GM19099 (cell line): ENCODE data around the gene CYRIA.

ENCODE experiments used
- POLR2A ChIP-seq: IDR thresholded peaks from 3 replicates; pipeline ENCODE4 v1.6.1; 2011; ENCODE audit warnings: low read depth; ENCODE audit not compliant: insufficient read length; ENCODE audit errors: extremely low read depth

Gene CYRIA

DNA sequence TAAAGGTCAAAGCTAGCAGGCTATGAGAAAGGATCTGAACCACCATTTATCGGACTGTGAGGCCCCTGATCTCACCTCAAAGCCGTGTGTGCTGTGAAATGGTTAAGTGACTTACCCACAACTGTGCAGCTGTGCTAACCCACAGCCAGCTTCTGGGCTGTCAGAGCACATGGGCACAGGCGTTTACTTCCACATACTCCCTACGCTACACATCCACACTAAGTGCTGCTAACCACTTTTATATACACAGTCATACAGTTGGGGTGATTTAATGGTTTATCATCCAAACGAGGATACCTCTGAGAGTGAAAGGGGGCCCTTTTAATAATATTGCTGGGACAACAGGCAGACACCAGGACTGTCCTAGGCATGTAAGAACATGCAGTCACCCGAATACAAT lies 37.3 kb downstream of the CYRIA start:
- no peak for TF ChIP-seq POLR2A

DNA sequence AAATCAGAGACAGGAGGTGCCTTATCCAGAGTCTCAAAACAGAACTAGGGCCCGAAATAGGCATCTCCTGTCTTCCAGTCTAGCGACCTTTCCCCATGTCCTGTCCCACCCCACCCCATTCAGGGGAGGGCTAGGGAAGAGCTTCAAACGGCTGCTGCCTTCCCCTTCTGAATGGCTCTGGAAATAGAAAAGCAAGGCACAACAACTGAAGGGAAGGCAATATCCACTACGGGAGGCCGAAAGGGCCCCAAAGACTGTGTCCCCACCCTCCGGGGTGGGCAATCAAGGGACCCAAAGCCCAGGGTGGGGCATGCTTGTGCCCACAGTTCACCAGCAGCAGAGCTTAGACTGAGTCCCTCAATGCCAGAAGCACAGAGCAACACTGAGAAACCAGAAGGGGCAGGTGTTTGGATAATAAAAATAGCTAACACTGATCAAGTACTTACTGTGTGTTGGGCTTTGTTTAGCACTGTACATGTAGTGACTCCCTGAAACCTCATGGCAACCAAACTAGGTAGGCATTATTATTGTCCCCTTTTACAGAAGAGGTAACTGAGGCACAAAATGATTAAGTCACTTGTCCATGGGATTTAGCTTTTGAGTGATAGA lies 38.5 kb downstream of the CYRIA start:
- TF ChIP-seq POLR2A, result no peak

DNA sequence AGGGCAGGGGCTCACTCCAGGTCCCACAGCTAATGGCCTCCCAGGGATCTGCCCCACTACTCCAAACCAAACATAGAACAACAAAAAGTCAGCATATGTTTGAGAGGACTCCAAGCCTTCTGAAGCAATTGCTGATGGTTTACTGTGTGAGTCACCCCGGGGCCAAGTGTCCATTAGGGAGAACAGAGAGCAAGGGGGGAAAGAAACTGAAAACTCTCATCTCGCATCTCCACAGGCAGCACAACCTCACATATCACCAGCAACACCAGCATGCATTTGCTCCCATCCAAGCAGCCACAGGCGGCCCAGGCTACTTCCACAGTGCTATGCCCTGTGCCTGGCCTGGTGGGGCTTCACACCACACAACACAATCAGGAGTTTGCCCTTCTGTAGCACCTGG lies 39.1 kb downstream of the CYRIA start:
- no peak for TF ChIP-seq POLR2A

DNA sequence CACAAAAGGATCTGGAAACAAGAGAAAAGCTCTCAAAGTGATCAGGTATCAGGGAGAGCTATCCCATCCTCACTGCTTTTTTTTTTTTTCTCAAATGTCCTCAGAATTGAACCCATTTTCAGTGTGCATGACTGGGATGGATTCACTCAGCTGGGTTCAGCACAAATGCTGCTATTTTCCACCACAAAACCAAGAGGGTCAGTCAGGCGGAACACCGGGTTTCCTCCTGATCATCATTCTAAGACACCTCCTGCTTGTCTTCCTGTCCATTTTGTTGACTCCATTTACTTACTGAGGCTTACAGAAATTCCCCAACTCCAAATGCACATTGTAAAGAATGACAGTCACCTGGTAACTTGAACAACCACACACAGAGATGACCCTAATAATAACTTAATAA lies 39.9 kb downstream of the CYRIA start:
- no peak for TF ChIP-seq POLR2A

DNA sequence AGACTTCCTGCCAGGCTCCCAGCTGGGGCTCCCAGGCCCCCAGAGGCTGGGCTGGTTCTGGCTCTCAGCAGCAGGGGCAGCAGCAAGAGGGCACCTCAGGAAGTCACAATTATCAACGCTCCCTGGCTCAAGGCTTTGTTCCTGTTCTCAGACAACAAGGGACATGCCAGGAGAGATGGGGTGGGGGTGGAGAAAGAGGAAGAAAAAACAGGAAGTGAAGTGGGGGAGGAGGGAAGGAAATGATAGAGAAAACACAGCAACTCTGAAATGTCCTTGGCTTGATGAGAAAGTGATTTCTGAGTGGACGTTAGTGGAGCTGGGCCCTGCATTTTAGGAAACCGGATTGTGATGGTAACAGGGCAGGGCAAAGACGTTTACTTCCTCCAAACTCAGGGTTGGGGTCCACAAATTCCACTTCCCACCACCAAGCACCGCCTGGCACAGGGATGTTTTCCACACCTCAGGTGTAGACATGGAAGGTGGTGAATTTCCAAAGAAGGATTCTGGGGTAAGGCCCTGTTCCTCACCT lies 40.4 kb downstream of the CYRIA start:
- TF ChIP-seq POLR2A, result no peak

DNA sequence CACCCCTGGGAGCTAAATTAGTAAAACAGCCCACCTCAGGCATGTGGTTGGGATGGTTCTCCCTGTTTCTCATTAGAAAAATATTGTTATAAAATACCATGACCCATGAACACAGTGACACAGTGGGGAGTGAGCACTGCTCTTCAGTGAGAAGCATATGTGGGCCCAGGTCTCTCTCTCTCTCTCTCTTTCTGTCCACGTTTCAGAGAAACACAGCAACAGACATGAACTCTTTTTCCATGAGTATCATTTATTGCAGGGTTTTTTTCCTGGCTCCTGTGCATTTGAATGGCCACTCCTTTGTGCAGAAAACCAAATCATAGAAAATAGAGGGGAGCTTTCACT lies 41.2 kb downstream of the CYRIA start:
- TF ChIP-seq POLR2A, result no peak

DNA sequence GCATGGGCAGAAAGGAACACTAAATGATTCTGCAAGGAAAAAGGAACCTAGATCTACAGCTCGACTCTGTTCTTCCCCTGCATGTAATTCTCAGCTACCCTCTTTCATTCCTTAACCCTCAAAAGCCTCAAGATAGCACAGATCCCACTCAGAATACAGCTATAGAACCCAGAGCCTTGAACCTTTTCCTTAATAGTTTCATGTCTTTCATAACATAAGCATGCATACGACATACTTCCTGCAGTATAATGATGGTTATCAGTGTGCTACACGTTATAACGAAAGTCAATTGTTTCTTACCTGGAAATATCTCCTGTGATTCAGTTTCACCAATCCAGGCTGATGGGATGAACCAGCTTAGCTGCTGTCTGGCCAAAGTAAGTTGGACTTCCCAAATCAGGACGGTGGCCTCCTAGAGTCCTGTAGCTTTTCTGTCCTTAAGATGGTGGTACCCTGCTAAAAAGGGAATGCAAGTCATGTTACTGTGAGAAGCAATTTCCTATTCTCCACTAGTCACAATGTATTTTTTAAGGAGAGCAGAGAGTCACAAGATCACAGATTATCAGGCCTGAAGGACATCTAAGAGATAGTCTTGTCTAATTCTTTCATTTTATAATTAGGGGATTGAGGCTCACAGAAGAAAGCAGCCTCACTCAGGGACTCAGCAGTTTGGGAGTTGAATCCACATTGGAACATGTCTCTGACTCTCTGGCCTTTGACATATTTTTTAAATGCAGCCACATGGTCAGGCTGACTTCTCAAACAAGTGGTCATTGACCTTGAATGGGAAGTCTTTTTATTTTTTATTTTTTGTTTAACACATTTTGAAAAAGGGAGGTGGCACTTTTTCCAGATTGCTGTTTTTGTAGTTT lies 41.8 kb downstream of the CYRIA start:
- no peak for TF ChIP-seq POLR2A

DNA sequence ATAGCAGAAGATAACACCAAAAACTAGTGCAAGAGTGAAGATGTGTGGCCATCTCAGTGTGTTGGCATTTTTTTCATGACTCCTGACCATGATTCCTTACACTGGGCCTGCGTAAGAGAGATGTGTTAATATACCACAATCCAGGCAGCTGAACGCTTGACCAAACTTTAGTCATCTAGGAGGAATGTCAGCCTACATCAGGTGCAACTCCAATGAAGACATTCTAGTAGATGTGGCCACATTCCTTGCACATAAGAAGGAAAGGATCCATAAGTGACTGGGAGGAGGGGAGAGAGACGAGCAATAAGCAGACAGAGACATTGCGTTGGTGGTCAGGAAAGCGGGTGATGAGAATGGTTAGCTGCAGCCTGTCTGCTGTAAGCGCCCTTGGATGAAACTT lies 42.6 kb downstream of the CYRIA start:
- no peak for TF ChIP-seq POLR2A

DNA sequence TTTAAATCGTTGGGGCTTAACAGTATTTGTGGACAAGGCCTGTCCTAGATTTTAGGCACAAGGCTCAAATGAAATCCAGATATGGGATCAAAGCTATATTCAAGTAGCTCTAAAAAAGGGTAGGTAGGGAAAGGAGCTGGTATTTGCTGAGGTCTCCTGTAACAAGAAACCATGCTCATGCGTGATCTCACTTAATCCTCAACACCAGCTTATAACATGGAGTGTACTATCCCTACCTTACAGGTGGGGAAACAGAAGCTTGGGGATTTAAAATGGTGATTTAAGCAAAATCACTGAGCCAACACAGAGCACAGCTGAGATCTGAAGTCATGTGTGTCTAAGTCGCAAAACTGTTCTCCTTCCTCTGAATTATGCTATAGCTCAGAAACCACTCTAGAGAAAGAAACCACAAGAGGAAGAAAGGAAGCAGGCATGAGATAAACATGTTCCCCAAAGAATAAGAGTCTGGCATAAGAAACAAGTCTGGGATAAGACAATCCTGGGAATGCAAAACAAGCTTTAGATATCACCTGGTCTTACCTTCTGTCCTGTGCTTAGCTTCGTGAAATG lies 43.1 kb downstream of the CYRIA start:
- no peak for TF ChIP-seq POLR2A

DNA sequence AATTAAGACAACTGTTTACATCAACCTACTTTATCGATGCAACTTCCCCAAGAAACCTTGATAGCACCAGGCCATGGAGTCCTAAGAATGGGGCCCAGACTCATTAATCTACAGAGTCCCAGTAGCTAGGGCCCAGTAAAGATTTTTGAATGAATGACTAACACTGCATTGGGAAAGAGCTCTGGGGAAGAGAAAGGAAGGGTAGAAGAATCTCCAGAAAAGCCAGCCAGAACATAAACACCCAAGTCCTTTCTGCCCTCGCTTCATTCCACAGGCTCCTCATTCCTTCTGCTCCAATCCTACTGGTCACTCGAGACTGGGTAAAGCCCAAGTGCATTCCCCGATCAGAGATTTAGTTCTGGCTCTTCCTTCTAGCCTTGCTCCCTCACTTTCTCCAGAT lies 44.3 kb downstream of the CYRIA start:
- TF ChIP-seq POLR2A, result no peak

DNA sequence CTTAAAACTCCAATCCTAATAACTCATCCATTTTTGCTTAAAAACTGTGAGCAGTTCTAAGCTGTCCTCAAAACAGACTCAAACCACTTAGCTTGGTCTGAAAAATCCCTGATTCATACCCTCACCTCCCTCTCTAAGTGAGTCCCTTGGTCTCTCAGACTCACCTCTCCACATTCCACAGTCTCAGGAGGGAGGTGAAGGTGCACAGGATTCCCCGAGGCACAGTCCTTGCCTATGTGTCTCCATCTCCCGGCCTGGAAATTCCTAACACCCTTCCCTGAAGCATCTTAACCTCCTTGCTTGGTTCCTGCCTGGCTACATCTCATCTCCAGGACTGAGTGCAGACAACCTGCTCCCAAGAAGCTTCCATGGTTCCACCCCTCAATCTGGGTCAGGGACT lies 45.0 kb downstream of the CYRIA start:
- no peak for TF ChIP-seq POLR2A

DNA sequence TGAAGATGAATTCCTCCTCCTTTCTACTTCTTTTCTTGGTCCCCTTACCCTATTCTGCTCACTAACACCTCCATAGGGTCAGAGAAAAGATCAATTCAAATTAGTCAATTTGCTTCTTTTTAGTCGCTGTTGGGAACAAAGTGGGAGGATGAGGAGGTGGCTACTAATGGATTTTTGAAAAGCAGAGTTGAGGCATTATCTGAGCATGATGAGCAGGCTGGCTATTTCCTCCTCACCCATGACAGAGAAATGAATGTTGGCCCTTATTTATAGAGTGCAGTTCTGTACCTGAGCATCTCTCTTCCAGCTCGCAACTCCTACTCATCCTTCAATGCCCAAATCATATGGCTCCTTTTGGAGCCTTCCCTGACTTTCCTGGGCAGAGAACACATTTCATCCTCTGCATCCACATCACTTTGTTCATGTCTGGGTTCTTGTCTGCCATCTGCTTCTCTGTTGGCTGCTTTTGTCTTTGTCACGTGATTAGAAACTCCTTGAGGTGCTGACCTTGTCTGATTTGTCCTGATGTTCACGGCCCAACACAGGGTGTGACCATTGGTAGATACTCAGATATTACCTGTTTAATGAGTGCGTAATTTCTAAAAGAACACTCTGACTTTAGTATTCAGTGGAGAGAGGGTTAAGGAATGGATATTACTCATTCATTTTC lies 45.9 kb downstream of the CYRIA start:
- TF ChIP-seq POLR2A, result no peak

DNA sequence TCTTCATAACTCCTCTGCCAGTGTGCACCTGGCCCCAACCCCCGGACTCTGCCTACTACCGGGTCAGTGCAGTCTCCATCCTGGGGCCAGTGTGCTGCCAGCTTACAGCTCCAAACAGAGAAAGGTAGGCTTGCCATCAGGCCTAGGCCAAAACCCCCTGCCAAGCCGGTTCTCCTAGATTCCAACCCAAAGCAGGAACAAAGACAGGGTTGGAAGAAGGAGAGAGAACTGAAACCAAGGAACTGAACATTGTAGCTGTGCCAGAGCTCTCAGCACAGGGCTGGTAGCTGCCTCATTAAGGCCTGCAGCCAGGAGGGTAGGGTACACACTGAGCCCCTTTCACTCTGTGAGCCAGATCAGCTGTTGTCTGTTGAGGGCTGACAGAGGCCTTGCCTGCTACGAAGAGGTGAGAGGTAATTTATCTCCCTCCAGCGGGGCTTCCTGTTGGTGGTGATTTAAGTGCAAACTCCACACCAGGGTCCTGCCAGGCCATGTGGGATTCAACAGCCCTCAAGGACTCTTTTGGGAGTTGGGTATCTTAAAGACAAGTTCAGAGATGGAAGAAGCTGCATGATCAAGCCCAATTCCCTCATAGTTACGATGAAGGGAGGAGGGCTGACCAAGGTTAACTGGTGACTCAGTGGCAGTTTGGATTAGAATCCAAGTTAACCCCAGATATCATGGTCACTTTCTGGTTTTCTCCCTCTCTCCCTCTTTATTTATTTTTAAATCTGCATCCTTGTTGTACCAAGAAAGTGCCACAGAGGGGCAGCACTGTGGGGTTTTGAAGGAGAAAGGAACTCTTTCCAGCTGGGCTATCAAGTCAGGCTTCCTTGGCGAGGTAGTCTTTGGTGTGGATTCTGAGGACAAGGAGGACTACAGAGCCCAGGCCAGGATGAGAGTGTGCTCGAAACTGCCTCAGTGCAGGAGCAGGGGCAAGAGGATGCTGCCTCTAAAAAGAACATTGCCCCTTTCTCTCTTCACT lies 48.1 kb downstream of the CYRIA start:
- no peak for TF ChIP-seq POLR2A
